H1 (cell line): ENCODE measurements around the gene IL16. TPM values are rescaled to one million over a fixed set of nuclear protein-coding genes. Genes with fewer than 3 reads are reported as not detected.

Experiments
- CTCF ChIA-PET: fragments of 300-600 bp; sonication (Branson Sonifier 250); formaldehyde crosslinking; loops from one replicate; lab custom pipeline; 2021; ENCODE audit not compliant: partially characterized antibody; lab: Charles Lee
- POLR2A ChIA-PET: fragments of 300-600 bp; sonication (Branson Sonifier 250); formaldehyde crosslinking; loops from one replicate; lab custom pipeline; 2021; ENCODE audit warnings: inconsistent platforms; ENCODE audit not compliant: partially characterized antibody; lab: Charles Lee
- DNase-seq, 2 experiments: peaks; one replicate each; pipeline versions ENCODE4 v3.0.0 to v3.0.0-alpha.2; 2010 to 2022; ENCODE audit warnings: low spot score in 2 of 2, low read depth in 1 of 2, mixed read lengths in 1 of 2
- FAIRE-seq: peaks from 2 replicates; lab custom pipeline; 2011; peaks lifted over from hg19 to GRCh38; lab: Jason Lieb, UNC
- H2AFZ ChIP-seq: 2 replicates; pipeline ENCODE4 v1.8.1; 2012; ENCODE audit warnings: low read length, inconsistent platforms
- H2AK5ac ChIP-seq: 2 replicates; pipeline ENCODE4 v1.6.1; 2013; ENCODE audit warnings: low read depth, low read length
- H2BK120ac ChIP-seq: replicated peaks from 2 replicates; pipeline ENCODE3; 2013; ENCODE audit warnings: low read depth, low read length, inconsistent platforms
- H2BK12ac ChIP-seq: 2 replicates; pipeline ENCODE4 v1.6.1; 2013; ENCODE audit warnings: low read depth, low read length
- H2BK15ac ChIP-seq: 2 replicates; pipeline ENCODE4 v1.6.1; 2013; ENCODE audit warnings: low read length
- H2BK20ac ChIP-seq: 2 replicates; pipeline ENCODE4 v1.6.1; 2013; ENCODE audit warnings: low read length
- H2BK5ac ChIP-seq: 2 replicates; pipeline ENCODE4 v1.6.1; 2013; ENCODE audit warnings: low read depth, low read length
- H3K14ac ChIP-seq: 2 replicates; pipeline ENCODE4 v1.6.1; 2013; ENCODE audit warnings: inconsistent platforms; ENCODE audit not compliant: insufficient read length
- H3K18ac ChIP-seq: 2 replicates; pipeline ENCODE4 v1.6.1; 2013; ENCODE audit warnings: low read length; ENCODE audit errors: extremely low read depth
- H3K23ac ChIP-seq: 2 replicates; pipeline ENCODE4 v1.6.1; 2013; ENCODE audit warnings: inconsistent platforms; ENCODE audit not compliant: insufficient read length
- H3K23me2 ChIP-seq: 2 replicates; pipeline ENCODE4 v1.6.1; 2013; ENCODE audit warnings: low read depth, low read length
- H3K27ac ChIP-seq: 2 replicates; pipeline ENCODE4 v1.6.1; 2011; ENCODE audit warnings: low read depth, low read length, inconsistent platforms
- H3K27me3 ChIP-seq, 4 experiments: replicated peaks in 1 of 4; 1 replicate in 1 of 4; 2 replicates in 3 of 4; pipeline versions ENCODE4 v1.6.1 to v1.8.1; 2011 to 2013; ENCODE audit warnings: low read length in 3 of 4, mild to moderate bottlenecking in 3 of 4, inconsistent platforms in 2 of 4, mixed read lengths in 2 of 4, moderate library complexity in 1 of 4; ENCODE audit not compliant: control insufficient read depth in 3 of 4, insufficient read depth in 3 of 4; ENCODE audit errors: extremely low read depth in 1 of 4
- H3K36me3 ChIP-seq, 4 experiments: 2 replicates each; pipeline versions ENCODE4 v1.6.1 to v1.8.1; 2011 to 2013; ENCODE audit warnings: mild to moderate bottlenecking in 4 of 4, low read length in 3 of 4, moderate library complexity in 2 of 4, control low read depth in 1 of 4, inconsistent platforms in 1 of 4; ENCODE audit not compliant: insufficient read depth in 4 of 4, control insufficient read depth in 2 of 4
- H3K4ac ChIP-seq: replicated peaks from 2 replicates; pipeline ENCODE3; 2013; ENCODE audit warnings: low read length, low read depth, mixed read lengths, inconsistent platforms; ENCODE audit not compliant: insufficient read length
- H3K4me1 ChIP-seq, 4 experiments: replicated peaks in 1 of 4; 1 replicate in 1 of 4; 2 replicates in 3 of 4; pipeline versions ENCODE4 v1.6.1 to v1.8.1; 2011 to 2013; ENCODE audit warnings: low read length in 3 of 4, inconsistent platforms in 2 of 4, mixed read lengths in 1 of 4; ENCODE audit not compliant: insufficient read depth in 4 of 4, control insufficient read depth in 3 of 4
- H3K4me2 ChIP-seq, 2 experiments: 2 replicates each; pipeline versions ENCODE4 v1.6.1 to v1.8.1; 2011 to 2013; ENCODE audit warnings: low read depth in 2 of 2, low read length in 2 of 2, control low read depth in 1 of 2, inconsistent platforms in 1 of 2, mild to moderate bottlenecking in 1 of 2; ENCODE audit not compliant: insufficient read depth in 1 of 2
- H3K4me3 ChIP-seq, 4 experiments: fragments of 200-600, 300-600 bp in 1 of 4; sonication (generic), shearing (Covaris generic), sonication (Bioruptor Twin) in 1 of 4; 2 replicates each; pipeline versions ENCODE4 v1.5.1 to v1.8.1; 2011 to 2016; ENCODE audit warnings: low read length in 4 of 4, low read depth in 3 of 4, control low read depth in 2 of 4, inconsistent platforms in 2 of 4, mild to moderate bottlenecking in 2 of 4, mixed read lengths in 1 of 4, moderate library complexity in 1 of 4; ENCODE audit not compliant: insufficient read depth in 2 of 4; ENCODE audit errors: extremely low read depth in 1 of 4
- H3K56ac ChIP-seq: replicated peaks from 2 replicates; pipeline ENCODE3; 2013; ENCODE audit warnings: low read depth, mild to moderate bottlenecking, mixed read lengths, low read length, inconsistent platforms; ENCODE audit not compliant: insufficient read length
- H3K79me1 ChIP-seq: 2 replicates; pipeline ENCODE4 v1.6.1; 2013; ENCODE audit warnings: low read depth, low read length, control low read depth
- H3K79me2 ChIP-seq, 2 experiments: 2 replicates each; pipeline versions ENCODE4 v1.6.1 to v1.8.1; 2012 to 2013; ENCODE audit warnings: low read length in 2 of 2, mild to moderate bottlenecking in 2 of 2, inconsistent platforms in 1 of 2; ENCODE audit not compliant: insufficient read depth in 2 of 2, control insufficient read depth in 1 of 2
- H3K9ac ChIP-seq, 4 experiments: replicated peaks in 1 of 4; 1 replicate in 1 of 4; 2 replicates in 3 of 4; pipeline versions ENCODE4 v1.6.1 to v1.8.1; 2011 to 2013; ENCODE audit warnings: low read depth in 3 of 4, low read length in 3 of 4, control low read depth in 2 of 4, mild to moderate bottlenecking in 2 of 4, moderate library complexity in 2 of 4, inconsistent platforms in 1 of 4; ENCODE audit errors: extremely low read depth in 1 of 4
- H3K9me3 ChIP-seq, 2 experiments: 2 replicates each; pipeline versions ENCODE4 v1.6.1 to v1.8.1; 2012 to 2013; ENCODE audit warnings: mild to moderate bottlenecking in 2 of 2, moderate library complexity in 2 of 2, control low read depth in 1 of 2, inconsistent platforms in 1 of 2, low read depth in 1 of 2, low read length in 1 of 2, mixed read lengths in 1 of 2; ENCODE audit not compliant: insufficient read depth in 2 of 2
- H4K20me1 ChIP-seq, 2 experiments: replicated peaks in 1 of 2; 2 replicates each; pipeline versions ENCODE3 to v1.8.1; 2011 to 2013; ENCODE audit warnings: inconsistent platforms in 2 of 2, low read length in 2 of 2, mild to moderate bottlenecking in 1 of 2; ENCODE audit not compliant: insufficient read depth in 2 of 2, control insufficient read depth in 1 of 2
- H4K5ac ChIP-seq: 2 replicates; pipeline ENCODE4 v1.6.1; 2013; ENCODE audit warnings: low read length, low read depth, mixed read lengths, inconsistent platforms; ENCODE audit not compliant: insufficient read length
- H4K8ac ChIP-seq: 2 replicates; pipeline ENCODE4 v1.8.0; 2013; ENCODE audit warnings: mild to moderate bottlenecking, moderate library complexity, low read length, inconsistent platforms; ENCODE audit not compliant: insufficient read depth; ENCODE audit errors: extremely low read depth
- H4K91ac ChIP-seq: replicated peaks from 2 replicates; pipeline ENCODE3; 2013; ENCODE audit warnings: low read length, mixed read lengths, inconsistent platforms; ENCODE audit not compliant: insufficient read length
- RFX5 ChIP-seq: IDR thresholded peaks from 2 replicates; pipeline ENCODE4 v1.6.1; 2011; ENCODE audit warnings: low read depth, low read length, improper control_type of control experiment, borderline replicate concordance
- TBP ChIP-seq: IDR thresholded peaks from 2 replicates; pipeline ENCODE4 v1.6.1; 2011; ENCODE audit warnings: low read depth, low read length, improper control_type of control experiment
- WGBS, 2 experiments: shearing (Covaris generic) in 1 of 2; methylation state at CpG; one replicate each; pipeline versions ENCODE4 v1.1.6 to v1.1.7; 2013 to 2015; ENCODE audit warnings: low lambda C conversion rate in 2 of 2, mixed read lengths in 2 of 2, inconsistent platforms in 1 of 2, low coverage in 1 of 2, missing lambda C conversion rate in 1 of 2; ENCODE audit not compliant: insufficient replicate concordance in 2 of 2, insufficient coverage in 1 of 2, insufficient read length in 1 of 2; ENCODE audit errors: extremely low coverage in 1 of 2, missing lambda C conversion rate in 1 of 2; 5-methylcytosine and 5-hydroxymethylcytosine counted together
- polyA plus RNA-seq, 7 experiments: library from polyadenylated mRNA; depleted of rRNA in 3 of 7; stranded (reverse) in 5 of 7; unstranded in 2 of 7; fragments of >200 nt in 5 of 7; fragments of 200-250 nt in 2 of 7; gene quantifications; 1 replicate in 5 of 7; 2 replicates in 1 of 7; 4 replicates in 1 of 7; pipeline versions ENCODE4 v1.2.1 to v1.2.3, GENCODE V29; 2011 to 2013; ENCODE audit warnings: missing spikeins in 2 of 7, mixed read lengths in 2 of 7
- total RNA-seq: library from RNA; stranded (reverse); fragmentation: NEBNext Ultra II Directional; extraction: Animal tissue kit (Norgen Biotek cat#: 25700); gene quantifications from 2 replicates; pipeline ENCODE4 v1.2.1, GENCODE V29; 2021

IL16 gene
- total and polyA plus RNA-seq, 2 of the 8 experiments (the other 6 are each of a cell fraction or from before 2014, with no cell fraction given) = 0.03 to 0.09 TPM

GRCh38 chr15:81362790-81363189 lies 166.1 kb downstream of the IL16 start:
- Histone ChIP-seq H2BK5ac (no peak overlapping the region), H3K79me1 (no peaks in the 10 kb centered on the region), H3K27me3 (no peaks in the 10 kb centered on the region), H3K56ac (no peak overlapping the region), H3K23ac (no peak overlapping the region), H2BK20ac (no peak overlapping the region), H3K4ac (no peak overlapping the region), H4K20me1 (no peaks in the 10 kb centered on the region), H3K27ac (no peak overlapping the region), H3K36me3 (no peaks in the 10 kb centered on the region), H3K9me3 (no peaks in the 10 kb centered on the region), H2BK120ac (no peak overlapping the region), H3K18ac (no peak overlapping the region), H2AFZ (no peak overlapping the region), H2BK12ac (no peak overlapping the region), H3K14ac (no peak overlapping the region), H3K4me2 (no peak overlapping the region), H2BK15ac (no peak overlapping the region), H4K5ac (no peak overlapping the region), H4K91ac (no peak overlapping the region), H3K9ac (no peak overlapping the region), H4K8ac (no peak overlapping the region), H3K4me3 (no peak overlapping the region), H3K79me2 (no peaks in the 10 kb centered on the region), H3K4me1 (no peaks in the 10 kb centered on the region), H3K23me2 (no peaks in the 10 kb centered on the region), H2AK5ac (no peak overlapping the region)
- WGBS, 2 experiments = 88% methylated on average over 11 of the region's 11 CpGs; no CpG with 5 or more reads in 1 of the 2 experiments
- no peak for FAIRE-seq
- ChIA-PET POLR2A (no interaction called here), CTCF (interaction anchor here (1.4 kb wide), 1 partner anchor 18 kb away, joined by 4 read pairs; no protein-coding TSS in a partner anchor)
- no peak for DNase-seq
- TF ChIP-seq TBP = peak; percentile 42; the same call in 1 of the 2 replicates
- no peak for TF ChIP-seq RFX5
